Fibroblast of the conjunctiva (primary cell): ENCODE data around the gene IL12A.

ENCODE experiments used
- DNase-seq: peaks from one replicate; pipeline ENCODE4 v3.0.0-alpha.2; 2010; ENCODE audit warnings: low read depth

Gene IL12A

DNA sequence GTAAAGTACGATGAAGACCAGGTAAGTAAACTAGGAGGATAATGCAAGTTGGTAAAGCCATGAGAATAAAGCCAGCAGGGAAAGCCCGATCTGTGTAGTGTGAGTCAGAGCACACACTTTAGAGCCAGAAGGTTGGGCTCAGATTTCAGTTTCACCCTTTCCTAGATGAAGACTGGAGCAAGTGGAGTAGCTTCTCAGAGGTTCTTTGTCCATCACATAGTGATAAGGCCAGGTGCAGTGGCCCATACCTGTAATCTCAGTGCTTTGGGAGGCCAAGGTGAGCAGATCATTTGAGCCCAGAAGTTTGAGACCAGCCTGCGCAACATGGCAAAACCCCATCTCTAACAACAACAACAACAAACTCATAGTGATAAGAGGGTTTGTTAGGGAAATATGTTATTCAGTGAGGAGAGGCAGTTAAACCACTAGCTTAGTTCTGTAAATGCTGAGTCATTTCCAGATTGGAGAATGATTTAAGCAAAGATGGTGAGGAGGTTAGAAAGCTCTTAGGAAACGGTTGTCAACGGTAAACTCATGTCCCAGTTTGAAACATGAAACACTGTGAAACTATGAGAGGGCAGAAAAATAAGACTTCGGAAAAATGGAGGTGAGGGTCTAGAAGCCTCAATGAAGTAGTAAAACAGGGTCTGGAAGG lies 39.0 kb downstream of the IL12A start:
- DNase-seq = no peak

DNA sequence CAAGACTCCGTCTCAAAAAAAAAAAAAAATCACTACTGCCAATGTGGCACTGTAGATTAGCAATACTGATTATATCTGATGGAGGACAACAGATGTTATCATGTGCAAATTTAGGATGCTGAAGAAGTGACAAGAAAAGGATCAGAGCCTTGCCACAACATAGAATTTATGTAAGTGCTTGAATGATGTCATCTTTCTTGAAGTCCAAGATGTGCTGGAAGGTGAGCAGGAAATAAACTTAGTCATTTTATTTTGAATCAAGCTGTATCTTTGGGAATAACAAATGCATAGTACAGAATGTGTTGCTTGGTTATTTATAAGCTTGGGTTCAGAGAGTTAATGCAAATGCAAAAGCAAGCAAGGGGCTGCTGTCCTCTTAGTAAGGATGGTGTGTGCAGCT lies 47.1 kb downstream of the IL12A start:
- no peak for DNase-seq

DNA sequence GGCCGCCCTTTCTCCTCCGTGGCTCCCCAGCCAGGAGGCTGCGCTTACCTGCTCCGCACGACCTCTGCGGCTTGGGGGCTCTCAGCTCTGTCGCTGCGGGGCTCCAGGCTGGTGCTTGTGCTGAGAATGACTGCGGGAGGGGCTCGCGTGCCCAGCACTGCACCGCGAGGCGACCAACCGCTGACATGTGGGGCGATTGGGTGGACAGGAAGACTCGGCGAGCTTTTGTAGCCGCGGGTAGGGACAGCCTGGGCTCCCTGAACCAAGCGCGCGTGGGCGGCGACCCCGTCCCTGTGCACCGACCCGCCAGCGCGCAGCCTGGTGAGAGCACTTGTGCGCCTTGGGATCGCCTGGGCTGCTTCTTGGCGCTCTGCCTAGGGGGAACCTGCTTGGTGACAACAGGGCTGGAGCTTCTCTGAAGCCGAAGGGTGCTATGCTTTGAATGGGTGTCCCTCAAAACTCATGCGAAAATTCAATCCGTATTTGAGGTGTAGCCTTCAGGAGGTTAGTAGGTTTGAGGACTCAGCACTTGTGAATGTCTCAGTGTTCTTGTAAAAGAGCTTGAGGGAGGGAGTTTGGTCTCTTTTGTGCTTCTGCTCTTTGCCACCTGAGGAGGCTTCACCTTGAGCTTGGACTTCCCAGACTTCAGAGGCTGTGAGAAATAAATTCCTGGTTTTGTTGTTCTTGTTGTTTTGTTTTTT lies 50.4 kb downstream of the IL12A start:
- no peak for DNase-seq

DNA sequence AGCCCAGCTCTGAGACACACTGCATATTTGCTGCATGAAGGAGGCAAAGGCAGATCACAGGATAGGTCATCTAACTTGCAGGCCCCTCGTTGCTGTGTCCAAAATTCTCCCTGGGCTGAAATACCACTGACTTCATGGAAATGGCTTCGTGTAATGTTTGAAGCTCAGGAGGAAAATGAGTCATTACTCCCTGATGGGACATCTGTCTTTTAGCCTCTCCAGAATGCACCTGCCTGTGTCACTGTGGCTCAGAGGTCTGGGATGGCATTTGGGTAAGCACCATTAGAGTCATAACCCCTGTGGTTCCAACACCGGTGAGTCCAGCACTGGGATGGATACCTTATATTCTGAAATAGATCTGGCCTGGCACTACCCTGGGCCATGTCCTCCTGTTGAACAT lies 51.5 kb downstream of the IL12A start:
- DNase-seq = no peak

DNA sequence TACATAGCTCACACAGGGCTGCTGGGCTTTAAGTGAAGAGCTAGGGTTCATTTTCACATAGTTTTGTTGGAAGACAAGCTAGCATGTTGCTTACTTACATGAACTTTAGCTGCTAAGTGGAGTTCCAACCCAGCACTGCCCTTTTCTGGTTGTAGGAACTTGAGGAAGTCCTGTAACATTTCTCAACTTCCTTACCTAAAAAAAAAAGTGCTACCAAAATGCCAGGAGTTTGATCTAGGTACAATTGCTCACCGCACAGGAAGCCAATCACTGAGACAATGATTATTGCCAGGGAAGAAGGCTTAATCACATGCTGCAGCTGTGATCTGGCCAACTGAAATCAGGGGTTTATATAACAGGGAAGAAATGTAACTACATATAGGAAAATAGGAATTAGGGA lies 52.8 kb downstream of the IL12A start:
- DNase-seq = no peak

DNA sequence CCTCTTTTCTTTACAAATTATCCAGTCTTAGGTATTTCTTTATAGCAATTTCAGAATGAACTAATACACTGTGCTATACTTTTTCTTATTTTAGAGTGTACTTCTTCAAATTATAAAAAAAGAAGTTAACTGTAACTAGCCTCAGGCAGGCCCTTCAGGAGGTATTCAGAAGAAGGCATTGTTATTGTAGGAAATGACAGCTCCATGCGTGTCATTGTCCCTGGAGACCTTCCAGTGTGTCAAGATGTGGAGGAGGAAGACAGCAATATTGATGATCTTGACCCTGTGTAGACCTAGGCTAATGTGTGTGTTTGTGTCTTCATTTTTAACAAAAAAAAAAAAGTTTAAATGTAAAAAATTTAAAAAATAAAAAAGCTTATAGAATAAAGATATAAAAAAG lies 55.5 kb downstream of the IL12A start:
- DNase-seq = no peak
